Measurements from ENCODE around the gene KIFC3.

The KIFC3 gene

GRCh38 chr16:57791893-57792461 lies 10.3 kb downstream of the KIFC3 start:
- Histone ChIP-seq H3K36me3 (ENCODE audit: control insufficient read depth, insufficient read depth, low read length) (no peaks in the 10 kb centered on the region), H3K9ac (ENCODE audit: low read depth, low read length) (no peak overlapping the region), H3K27ac (ENCODE audit: low read depth, low read length) (no peak overlapping the region), H3K9me3 (ENCODE audit: control insufficient read depth, insufficient read depth, low read length) (no peaks in the 10 kb centered on the region), H3K4me1 (ENCODE audit: control insufficient read depth, insufficient read depth, low read length) (no peaks in the 10 kb centered on the region; the same call in 1 of the 2 replicates), H3K27me3 (ENCODE audit: control insufficient read depth, insufficient read depth, low read length) (peaks cover under 1% of the 10 kb centered on the region; the same call in 1 of the 2 replicates), H3K4me3 (ENCODE audit: low read depth, low read length) (no peak overlapping the region)

GRCh38 chr16:57791195-57791892 lies 10.9 kb downstream of the KIFC3 start:
- no peaks in the 10 kb centered on the region for H3K4me1 ChIP-seq (ENCODE audit: control insufficient read depth, insufficient read depth, low read length)
- H3K9ac ChIP-seq (ENCODE audit: low read depth, low read length) = no peak overlapping the region
- H3K4me3 ChIP-seq (ENCODE audit: low read depth, low read length) = no peak overlapping the region
- H3K9me3 ChIP-seq (ENCODE audit: control insufficient read depth, insufficient read depth, low read length) = no peaks in the 10 kb centered on the region
- H3K27ac ChIP-seq (ENCODE audit: low read depth, low read length) = no peak overlapping the region
- no peaks in the 10 kb centered on the region for H3K27me3 ChIP-seq (ENCODE audit: control insufficient read depth, insufficient read depth, low read length)
- no peaks in the 10 kb centered on the region for H3K36me3 ChIP-seq (ENCODE audit: control insufficient read depth, insufficient read depth, low read length)

- H3K36me3 ChIP-seq (ENCODE audit: control insufficient read depth, insufficient read depth, low read length) = no peaks in the 10 kb centered on the region
- H3K27me3 ChIP-seq (ENCODE audit: control insufficient read depth, insufficient read depth, low read length) = no peaks in the 10 kb centered on the region
- H3K9ac ChIP-seq (ENCODE audit: low read depth, low read length) = no peak overlapping the region
- H3K27ac ChIP-seq (ENCODE audit: low read depth, low read length) = no peak overlapping the region
- no peak overlapping the region for H3K4me3 ChIP-seq (ENCODE audit: low read depth, low read length)
- H3K4me1 ChIP-seq (ENCODE audit: control insufficient read depth, insufficient read depth, low read length) = no peaks in the 10 kb centered on the region
- no peaks in the 10 kb centered on the region for H3K9me3 ChIP-seq (ENCODE audit: control insufficient read depth, insufficient read depth, low read length)
Measured at GRCh38 chr16:57788951-57789350, 13.3 kb downstream of the KIFC3 start.

- Histone ChIP-seq H3K4me1 (ENCODE audit: control insufficient read depth, insufficient read depth, low read length) (no peaks in the 10 kb centered on the region), H3K27me3 (ENCODE audit: control insufficient read depth, insufficient read depth, low read length) (no peaks in the 10 kb centered on the region), H3K9ac (ENCODE audit: low read depth, low read length) (no peak overlapping the region), H3K9me3 (ENCODE audit: control insufficient read depth, insufficient read depth, low read length) (no peaks in the 10 kb centered on the region), H3K27ac (ENCODE audit: low read depth, low read length) (no peak overlapping the region), H3K4me3 (ENCODE audit: low read depth, low read length) (no peak overlapping the region), H3K36me3 (ENCODE audit: control insufficient read depth, insufficient read depth, low read length) (no peaks in the 10 kb centered on the region)
Measured at GRCh38 chr16:57788252-57788841, 13.9 kb downstream of the KIFC3 start.

- H3K27ac ChIP-seq (ENCODE audit: low read depth, low read length) = no peak overlapping the region
- H3K27me3 ChIP-seq (ENCODE audit: control insufficient read depth, insufficient read depth, low read length) = no peaks in the 10 kb centered on the region
- H3K4me1 ChIP-seq (ENCODE audit: control insufficient read depth, insufficient read depth, low read length) = 0 out of 2 replicates have a peak, but pooled peaks cover 3% of the 10 kb centered on the region
- H3K9ac ChIP-seq (ENCODE audit: low read depth, low read length) = no peak overlapping the region
- H3K36me3 ChIP-seq (ENCODE audit: control insufficient read depth, insufficient read depth, low read length) = no peaks in the 10 kb centered on the region
- H3K4me3 ChIP-seq (ENCODE audit: low read depth, low read length) = no peak overlapping the region
- no peaks in the 10 kb centered on the region for H3K9me3 ChIP-seq (ENCODE audit: control insufficient read depth, insufficient read depth, low read length)
Measured at GRCh38 chr16:57787519-57787905, 14.8 kb downstream of the KIFC3 start.

GRCh38 chr16:57786632-57787518 lies 15.4 kb downstream of the KIFC3 start:
- H3K36me3 ChIP-seq (ENCODE audit: control insufficient read depth, insufficient read depth, low read length) = no peaks in the 10 kb centered on the region
- H3K9ac ChIP-seq (ENCODE audit: low read depth, low read length) = no peak overlapping the region
- no peak overlapping the region for H3K4me3 ChIP-seq (ENCODE audit: low read depth, low read length)
- H3K27me3 ChIP-seq (ENCODE audit: control insufficient read depth, insufficient read depth, low read length) = no peaks in the 10 kb centered on the region
- H3K9me3 ChIP-seq (ENCODE audit: control insufficient read depth, insufficient read depth, low read length) = no peaks in the 10 kb centered on the region
- H3K27ac ChIP-seq (ENCODE audit: low read depth, low read length) = no peak overlapping the region
- 0 out of 2 replicates have a peak, but pooled peaks cover 3% of the 10 kb centered on the region for H3K4me1 ChIP-seq (ENCODE audit: control insufficient read depth, insufficient read depth, low read length)

GRCh38 chr16:57785924-57786323 lies 16.4 kb downstream of the KIFC3 start:
- Histone ChIP-seq H3K27me3 (ENCODE audit: control insufficient read depth, insufficient read depth, low read length) (no peaks in the 10 kb centered on the region), H3K4me1 (ENCODE audit: control insufficient read depth, insufficient read depth, low read length) (0 out of 2 replicates have a peak, but pooled peaks cover 3% of the 10 kb centered on the region), H3K9me3 (ENCODE audit: control insufficient read depth, insufficient read depth, low read length) (no peaks in the 10 kb centered on the region), H3K27ac (ENCODE audit: low read depth, low read length) (no peak overlapping the region), H3K4me3 (ENCODE audit: low read depth, low read length) (no peak overlapping the region), H3K36me3 (ENCODE audit: control insufficient read depth, insufficient read depth, low read length) (no peaks in the 10 kb centered on the region), H3K9ac (ENCODE audit: low read depth, low read length) (no peak overlapping the region)

GRCh38 chr16:57785385-57785784 lies 16.9 kb downstream of the KIFC3 start:
- Histone ChIP-seq H3K36me3 (ENCODE audit: control insufficient read depth, insufficient read depth, low read length) (no peaks in the 10 kb centered on the region), H3K27ac (ENCODE audit: low read depth, low read length) (no peak overlapping the region), H3K4me3 (ENCODE audit: low read depth, low read length) (no peak overlapping the region), H3K9ac (ENCODE audit: low read depth, low read length) (no peak overlapping the region), H3K4me1 (ENCODE audit: control insufficient read depth, insufficient read depth, low read length) (0 out of 2 replicates have a peak, but pooled peaks cover 3% of the 10 kb centered on the region), H3K9me3 (ENCODE audit: control insufficient read depth, insufficient read depth, low read length) (no peaks in the 10 kb centered on the region), H3K27me3 (ENCODE audit: control insufficient read depth, insufficient read depth, low read length) (no peaks in the 10 kb centered on the region)

- no peak overlapping the region for H3K4me3 ChIP-seq (ENCODE audit: low read depth, low read length)
- 0 out of 2 replicates have a peak, but pooled peaks cover 3% of the 10 kb centered on the region for H3K4me1 ChIP-seq (ENCODE audit: control insufficient read depth, insufficient read depth, low read length)
- H3K9me3 ChIP-seq (ENCODE audit: control insufficient read depth, insufficient read depth, low read length) = no peaks in the 10 kb centered on the region
- H3K9ac ChIP-seq (ENCODE audit: low read depth, low read length) = no peak overlapping the region
- H3K27me3 ChIP-seq (ENCODE audit: control insufficient read depth, insufficient read depth, low read length) = no peaks in the 10 kb centered on the region
- H3K27ac ChIP-seq (ENCODE audit: low read depth, low read length) = no peak overlapping the region
- H3K36me3 ChIP-seq (ENCODE audit: control insufficient read depth, insufficient read depth, low read length) = no peaks in the 10 kb centered on the region
Measured at GRCh38 chr16:57784334-57784733, 18.0 kb downstream of the KIFC3 start.

GRCh38 chr16:57783883-57784282 lies 18.4 kb downstream of the KIFC3 start:
- Histone ChIP-seq H3K4me1 (ENCODE audit: control insufficient read depth, insufficient read depth, low read length) (0 out of 2 replicates have a peak, but pooled peaks cover 3% of the 10 kb centered on the region), H3K27ac (ENCODE audit: low read depth, low read length) (no peak overlapping the region), H3K9me3 (ENCODE audit: control insufficient read depth, insufficient read depth, low read length) (no peaks in the 10 kb centered on the region), H3K4me3 (ENCODE audit: low read depth, low read length) (no peak overlapping the region), H3K27me3 (ENCODE audit: control insufficient read depth, insufficient read depth, low read length) (no peaks in the 10 kb centered on the region), H3K36me3 (ENCODE audit: control insufficient read depth, insufficient read depth, low read length) (no peaks in the 10 kb centered on the region), H3K9ac (ENCODE audit: low read depth, low read length) (no peak overlapping the region)
